ENCODE data around the gene FBP1. TPM values are rescaled to one million over a fixed set of nuclear protein-coding genes. Genes with fewer than 3 reads are reported as not detected.

FBP1 gene
- total RNA-seq, 1 experiment from 2014 or later = 1.9 TPM

GRCh38 chr9:94599102-94599501 lies 40.2 kb downstream of the FBP1 start:
- no peak overlapping the region for H3K27ac ChIP-seq (ENCODE audit: insufficient read length, low read depth, low read length)
- H3K56ac ChIP-seq (ENCODE audit: insufficient read length, low read depth, low read length) = no peak overlapping the region
- H4K20me1 ChIP-seq (ENCODE audit: control insufficient read depth, insufficient read depth, insufficient read length) = no peaks in the 10 kb centered on the region
- no peak overlapping the region for H3K18ac ChIP-seq (ENCODE audit: insufficient read length, low read depth, low read length)
- no peak overlapping the region for H3K4me2 ChIP-seq (ENCODE audit: insufficient read depth, insufficient read length, low read length)
- Mint-ChIP-seq H3K27me3 (ENCODE audit: low read depth) (peaks cover 4% of the 10 kb centered on the region), H3K4me3 (no peak overlapping the region), H3K27ac (no peak overlapping the region), H3K36me3 (ENCODE audit: insufficient read depth in 1 of 3, low read depth in 3 of 3) (no peaks in the 10 kb centered on the region), H3K9me3 (no peaks in the 10 kb centered on the region), H3K4me1 (peaks cover 5 to 11% of the 10 kb centered on the region in 2 experiments)
- H2BK15ac ChIP-seq (ENCODE audit: low read depth, low read length) = no peak overlapping the region
- no peak overlapping the region for H2AK5ac ChIP-seq (ENCODE audit: insufficient read length, low read length)
- H3K4me1 ChIP-seq (ENCODE audit: insufficient read depth, low read length) = no peaks in the 10 kb centered on the region
- no peaks in the 10 kb centered on the region for H3K27me3 ChIP-seq (ENCODE audit: insufficient read depth, low read length)
- WGBS (ENCODE audit: extremely low coverage, insufficient read length, low lambda C conversion rate) = no CpG with 5 or more reads among the region's 7 CpGs
- no peak for DNase-seq
- peaks cover 3% of the 10 kb centered on the region for H3K23me2 ChIP-seq (ENCODE audit: insufficient read length, low read depth, low read length, poor library complexity, severe bottlenecking)
- no peaks in the 10 kb centered on the region for H3K79me1 ChIP-seq (ENCODE audit: insufficient read depth, low read depth, low read length, poor library complexity, severe bottlenecking)
- no peak overlapping the region for H3K9ac ChIP-seq (ENCODE audit: extremely low read depth, insufficient read length, low read length)
- H4K91ac ChIP-seq (ENCODE audit: insufficient read length, low read depth, low read length) = no peak overlapping the region
- no peak overlapping the region for H4K5ac ChIP-seq (ENCODE audit: insufficient read length, low read depth, low read length)
- H3K79me2 ChIP-seq (ENCODE audit: insufficient read depth, low read length) = no peaks in the 10 kb centered on the region
- no peak overlapping the region for H4K8ac ChIP-seq (replicated peaks; ENCODE audit: insufficient read length, low read depth, low read length)
- H3T11ph ChIP-seq (ENCODE audit: low read length) = no peak overlapping the region
- H3K23ac ChIP-seq (ENCODE audit: insufficient read length, low read depth, low read length) = no peak overlapping the region
- no peak overlapping the region for H2BK20ac ChIP-seq (ENCODE audit: low read depth, low read length, poor library complexity, severe bottlenecking)
- no peak overlapping the region for H3K4ac ChIP-seq (ENCODE audit: low read depth, low read length)
- no peaks in the 10 kb centered on the region for H3K9me3 ChIP-seq (ENCODE audit: control insufficient read depth, low read depth, low read length)
- TF ChIP-seq CTCF (conservative IDR thresholded peaks at IDR 0.05) = no peak
- no peak overlapping the region for H2BK120ac ChIP-seq (ENCODE audit: low read depth, low read length, poor library complexity, severe bottlenecking)
- H2AFZ ChIP-seq (ENCODE audit: low read length) = no peak overlapping the region
- H2BK5ac ChIP-seq (ENCODE audit: insufficient read length, low read length) = no peak overlapping the region
- no peak overlapping the region for H2BK12ac ChIP-seq (ENCODE audit: insufficient read length, low read depth, low read length)
- no peak overlapping the region for H3K14ac ChIP-seq (ENCODE audit: insufficient read depth, low read length)

Data from H9 (cell line).